ENCODE results near the gene LYRM7.

DNA sequence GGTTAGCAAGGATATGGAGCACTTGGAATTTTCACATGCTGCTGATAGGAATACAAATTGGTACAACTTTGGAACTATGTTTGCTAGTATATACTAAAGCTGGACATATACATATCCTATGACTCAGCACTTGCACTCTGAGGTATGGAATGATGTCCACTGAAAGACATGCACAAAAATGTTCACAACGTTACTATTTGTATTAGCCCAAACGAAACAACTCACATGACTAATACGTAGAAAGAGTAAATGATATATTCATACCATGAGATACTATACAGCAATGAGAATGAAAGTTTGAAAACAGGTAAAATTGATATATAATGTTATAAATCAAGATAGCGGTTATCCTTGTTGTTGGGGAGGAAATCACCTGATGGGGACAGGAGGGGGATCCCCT lies 47.6 kb downstream of the LYRM7 start:
- no peak for TF ChIP-seq CTCF (conservative IDR thresholded peaks at IDR 0.05; ENCODE audit: low read length)
- TF ChIP-seq EZH2phosphoT487 (IDR thresholded peaks at IDR 0.05; ENCODE audit: borderline replicate concordance, low read depth, low read length), result no peak
